Hematopoietic multipotent progenitor cell treated with erythropoietin and hydrocortisone succinate and interleukin-3 and kit ligand, for 17 days (in vitro differentiated cells): Measurements from ENCODE around the gene SNX2.

Experiments used
- DNase-seq: peaks from one replicate; pipeline ENCODE4 v3.0.0-alpha.2; 2015; ENCODE audit warnings: low spot score

Gene SNX2

DNA sequence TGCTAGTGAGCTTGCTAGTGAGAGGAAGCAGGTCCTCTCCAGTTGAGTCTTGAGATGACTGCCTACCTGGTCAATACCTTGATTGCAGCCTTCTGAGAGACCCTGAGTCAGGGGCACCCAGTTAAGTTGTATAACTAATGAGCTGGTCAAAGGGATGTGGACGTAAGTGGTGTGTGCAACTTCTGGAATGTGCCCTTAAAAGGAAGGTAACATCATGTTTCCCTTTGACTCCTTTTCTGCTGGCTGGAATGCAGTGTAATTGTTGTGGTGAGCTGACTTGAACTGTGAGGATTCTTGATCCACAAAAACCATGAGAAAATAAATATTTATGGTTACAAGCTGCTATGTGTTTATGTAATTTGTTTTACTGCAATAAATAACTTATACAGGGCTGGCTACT is 2.4 kb upstream of the SNX2 start:
- DNase-seq, result no peak

DNA sequence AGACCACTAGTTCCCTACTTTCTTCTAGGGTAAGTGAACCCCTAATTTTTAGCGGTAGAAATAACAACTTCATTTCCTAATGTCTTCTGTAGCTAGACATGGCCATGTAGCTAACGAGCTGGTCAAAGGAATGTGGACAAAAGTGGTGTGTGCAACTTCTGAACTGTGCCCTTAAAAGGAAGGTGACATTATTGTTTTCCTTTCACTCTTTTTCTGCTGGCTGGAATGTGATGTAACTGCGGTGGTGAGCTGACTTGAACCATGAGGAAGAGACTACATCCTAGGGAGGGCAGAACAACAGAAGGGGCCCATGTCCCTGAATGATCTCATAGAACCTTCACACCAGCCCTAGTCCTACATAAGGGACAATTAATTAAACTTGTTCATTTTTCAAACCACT is 1.3 kb upstream of the SNX2 start:
- DNase-seq, result no peak

DNA sequence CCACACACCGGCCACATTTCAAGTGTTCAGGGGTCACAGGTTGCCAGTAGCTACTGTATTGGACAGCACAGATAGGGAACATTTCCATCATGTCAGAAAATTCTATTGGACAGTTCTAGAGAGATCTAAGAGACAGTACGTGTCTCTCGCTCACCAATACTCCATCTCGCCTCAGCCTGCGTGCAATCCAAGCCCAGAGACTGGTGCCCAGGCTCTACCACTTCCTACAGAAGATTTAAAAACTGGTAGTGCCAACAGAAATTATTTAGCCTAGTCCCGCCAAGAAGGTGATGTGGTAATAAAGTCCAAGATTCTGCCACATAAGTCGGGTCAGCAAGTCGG is 390 bp upstream of the SNX2 start:
- no peak for DNase-seq

GRCh38 chr5:122775550-122776542 is 966 bp downstream of the SNX2 start:
- peak; percentile 40 for DNase-seq

GRCh38 chr5:122778157-122778556 is 3.3 kb downstream of the SNX2 start:
- peak; percentile 22 for DNase-seq

- no peak for DNase-seq
These were observed 4.6 kb downstream of the SNX2 start for GRCh38 chr5:122779451-122779850.

GRCh38 chr5:122780296-122780695 is 5.4 kb downstream of the SNX2 start:
- DNase-seq, result no peak

DNA sequence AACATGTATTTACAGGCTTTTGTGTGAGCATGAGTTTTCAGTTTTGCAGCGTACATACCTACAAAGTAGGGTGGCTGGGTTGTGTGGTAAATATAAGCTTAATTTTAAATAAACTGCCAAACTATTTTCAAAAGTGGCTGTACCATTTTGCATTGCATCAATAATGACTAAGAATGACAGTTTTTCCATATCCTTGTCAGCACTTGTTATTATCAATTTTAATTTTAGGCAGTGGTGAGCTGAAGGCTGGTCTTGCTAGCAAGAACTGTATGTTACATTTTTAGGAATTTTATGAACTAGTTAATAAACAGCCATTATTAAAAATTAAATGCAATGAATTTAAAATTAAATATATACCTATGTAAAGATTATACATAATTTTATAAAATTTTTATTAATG is 6.6 kb downstream of the SNX2 start:
- no peak for DNase-seq

GRCh38 chr5:122785294-122785693 is 10.4 kb downstream of the SNX2 start:
- DNase-seq, result no peak

DNA sequence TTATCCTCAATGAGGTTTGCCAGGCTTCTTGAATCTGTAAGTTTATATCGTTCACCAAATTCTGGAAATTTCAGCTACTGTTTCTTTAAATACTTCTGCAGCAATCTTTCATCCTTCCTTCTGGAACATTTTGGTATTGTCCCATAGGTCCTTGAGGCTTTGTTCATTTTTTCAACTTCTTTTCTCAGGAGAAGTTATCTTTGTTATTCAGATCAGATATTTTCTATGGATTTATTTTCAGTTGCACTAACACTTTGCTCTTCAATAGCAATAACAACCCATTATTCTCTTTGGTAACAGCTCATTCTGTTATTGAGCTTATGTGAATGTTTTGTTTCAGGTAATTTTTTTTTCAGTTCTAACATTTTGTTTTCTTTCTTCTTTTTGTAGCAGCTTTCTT is 13.5 kb downstream of the SNX2 start:
- no peak for DNase-seq

GRCh38 chr5:122788996-122789395 is 14.1 kb downstream of the SNX2 start:
- no peak for DNase-seq

DNA sequence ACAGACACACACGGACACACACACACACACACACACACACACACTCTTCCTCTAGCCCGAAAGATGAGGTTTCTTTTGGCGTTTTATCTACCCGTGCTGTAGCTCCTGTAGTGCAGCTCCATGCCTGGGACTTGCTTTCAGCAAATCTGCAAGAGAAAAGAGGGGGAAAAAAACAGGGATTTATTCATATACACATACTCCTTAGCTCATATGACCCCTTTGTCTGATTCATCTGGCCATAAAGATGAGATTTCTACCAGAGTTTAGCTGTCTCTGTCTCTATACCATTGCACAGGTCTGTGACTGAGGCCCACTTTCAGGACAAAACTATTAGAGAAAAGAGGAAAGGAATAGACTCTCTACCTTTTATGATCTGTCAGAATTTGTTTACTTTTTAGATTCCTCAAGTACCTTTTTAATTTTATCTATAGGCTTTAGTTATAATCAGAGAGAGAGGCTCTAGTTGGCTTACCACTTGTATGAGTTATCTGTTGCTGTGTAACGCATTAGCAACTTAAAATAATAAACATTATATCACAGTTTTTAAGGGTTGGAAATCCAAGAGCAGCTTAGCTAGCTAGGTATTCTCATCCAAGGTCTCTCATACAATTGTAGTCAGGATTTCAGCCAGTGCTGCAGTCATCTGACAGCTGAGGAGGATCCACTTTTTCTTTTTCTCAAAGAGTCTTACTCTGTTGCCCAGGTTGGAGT is 14.7 kb downstream of the SNX2 start:
- no peak for DNase-seq

GRCh38 chr5:122790354-122791103 is 15.6 kb downstream of the SNX2 start:
- DNase-seq, result no peak

- DNase-seq, result no peak
These were observed 30.6 kb downstream of the SNX2 start for GRCh38 chr5:122805481-122805880.

GRCh38 chr5:122810405-122810804 is 35.5 kb downstream of the SNX2 start:
- DNase-seq, result no peak

GRCh38 chr5:122815218-122815767 is 40.4 kb downstream of the SNX2 start:
- DNase-seq, result no peak

DNA sequence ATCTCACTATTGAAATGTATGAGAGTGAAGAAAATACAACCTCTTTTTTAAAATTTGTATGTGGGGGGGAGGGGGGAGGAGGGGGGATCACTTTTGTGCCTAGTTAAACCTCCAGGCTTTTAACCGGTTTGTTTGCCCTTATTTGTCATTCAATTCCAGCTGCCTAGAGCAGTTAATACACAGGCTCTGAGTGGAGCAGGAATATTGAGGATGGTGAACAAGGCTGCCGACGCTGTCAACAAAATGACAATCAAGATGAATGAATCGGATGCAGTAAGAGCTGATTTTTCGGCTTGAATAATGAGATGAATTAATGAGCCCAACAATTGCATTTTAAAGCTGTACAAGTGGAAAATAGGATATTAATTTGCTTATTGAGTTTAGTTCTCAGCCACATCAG is 41.9 kb downstream of the SNX2 start:
- DNase-seq, result no peak

DNA sequence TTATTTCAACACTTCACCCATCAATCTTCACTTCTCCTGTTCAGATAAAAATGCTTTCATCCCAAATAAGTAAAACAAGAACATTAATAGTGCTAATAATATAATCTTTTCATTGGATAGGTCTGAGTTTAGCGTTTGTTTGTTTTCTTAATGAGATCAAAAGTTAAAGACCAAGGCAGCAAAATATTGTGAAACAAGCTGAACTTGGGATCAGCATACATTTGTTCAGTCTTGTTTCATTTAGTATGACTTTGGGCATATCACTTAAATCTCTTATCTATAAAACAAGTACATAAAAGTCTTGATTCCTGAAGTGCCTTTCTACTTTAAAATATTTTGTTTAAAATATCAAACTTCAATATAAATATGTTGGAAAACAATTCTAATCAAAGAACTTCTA is 57.1 kb downstream of the SNX2 start:
- DNase-seq, result no peak

DNA sequence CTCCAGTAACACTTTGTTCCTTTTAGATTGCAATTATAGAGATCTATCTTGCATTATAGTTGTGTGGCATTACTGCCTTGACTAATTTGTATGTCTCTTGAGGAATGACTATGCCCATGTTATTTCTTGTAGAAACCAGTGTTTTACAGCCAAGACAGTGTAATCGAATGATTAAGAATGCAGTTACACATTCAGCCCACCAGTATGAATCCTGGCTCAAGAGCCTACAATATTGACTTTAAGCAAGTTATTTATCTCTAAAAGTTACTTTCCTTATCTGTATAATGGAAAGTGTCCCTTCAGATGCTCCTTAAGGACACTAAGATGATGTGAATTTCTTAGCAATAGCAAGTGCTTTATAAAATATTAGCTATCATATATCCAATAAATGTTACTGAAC is 60.8 kb downstream of the SNX2 start:
- no peak for DNase-seq

DNA sequence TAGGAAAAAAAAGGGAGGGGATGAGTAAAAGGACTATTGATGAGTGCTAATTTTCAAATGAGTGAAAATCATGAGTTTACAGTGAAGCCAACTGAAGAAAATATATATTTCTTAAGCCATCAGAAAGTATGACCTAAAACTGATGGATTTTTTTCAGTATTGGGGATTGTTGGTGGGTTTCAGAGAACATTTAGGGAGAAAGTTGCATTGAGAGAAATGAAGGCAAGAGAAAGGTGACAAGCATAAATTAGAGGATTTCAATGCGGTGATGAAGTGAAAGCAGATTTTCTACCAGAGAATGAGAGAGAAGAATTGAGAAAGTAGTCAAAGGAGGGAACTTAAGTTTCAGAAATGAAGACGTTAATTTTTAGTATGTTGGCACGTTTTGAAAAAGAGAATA is 62.1 kb downstream of the SNX2 start:
- DNase-seq, result no peak

GRCh38 chr5:122839731-122840130 is 64.9 kb downstream of the SNX2 start:
- no peak for DNase-seq

DNA sequence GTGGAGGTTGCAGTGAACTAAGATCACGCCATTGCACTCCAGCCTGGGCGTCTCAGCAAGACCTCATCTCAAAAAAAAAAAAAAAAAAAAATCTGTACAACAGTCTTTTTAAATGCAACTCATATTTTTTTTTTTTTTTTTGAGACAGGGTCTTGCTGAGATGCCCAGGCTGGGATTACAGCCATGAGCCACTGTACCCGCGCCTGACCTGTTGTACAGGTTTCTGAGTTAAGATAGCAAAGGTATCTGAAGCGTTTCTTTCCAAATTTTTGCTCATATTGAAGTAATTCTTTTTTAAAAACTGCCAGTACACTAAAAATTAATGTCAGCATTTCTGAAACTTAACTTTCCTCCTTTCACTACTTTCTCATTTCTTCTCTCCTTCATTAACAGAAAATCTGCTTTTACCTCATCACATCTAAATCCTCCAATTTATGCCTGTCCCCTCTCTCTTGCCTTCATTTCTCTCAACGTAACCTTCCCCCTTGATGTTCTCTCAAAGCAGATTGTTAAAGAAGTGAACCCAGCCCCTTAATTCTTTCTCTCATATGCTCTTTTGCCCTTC is 67.2 kb downstream of the SNX2 start:
- no peak for DNase-seq
